ENCODE results near the gene THAP4. TPM values are rescaled to one million over a fixed set of nuclear protein-coding genes. Genes with fewer than 3 reads are reported as not detected.

The THAP4 gene
- total RNA-seq, 1 donor from 2014 or later, result 43.3 TPM

GRCh38 chr2:241645915-241646645, 9.1 kb upstream of the THAP4 start:
- H3K36me3 ChIP-seq (ENCODE audit: control insufficient read depth, insufficient read depth, low read length), result no peaks in the 10 kb centered on the region
- no peaks in the 10 kb centered on the region for H3K27me3 ChIP-seq (ENCODE audit: control insufficient read depth, insufficient read depth, low read length)
- H3K4me3 ChIP-seq (ENCODE audit: low read depth, low read length), result no peak overlapping the region
- TF ChIP-seq, protein P1, sequence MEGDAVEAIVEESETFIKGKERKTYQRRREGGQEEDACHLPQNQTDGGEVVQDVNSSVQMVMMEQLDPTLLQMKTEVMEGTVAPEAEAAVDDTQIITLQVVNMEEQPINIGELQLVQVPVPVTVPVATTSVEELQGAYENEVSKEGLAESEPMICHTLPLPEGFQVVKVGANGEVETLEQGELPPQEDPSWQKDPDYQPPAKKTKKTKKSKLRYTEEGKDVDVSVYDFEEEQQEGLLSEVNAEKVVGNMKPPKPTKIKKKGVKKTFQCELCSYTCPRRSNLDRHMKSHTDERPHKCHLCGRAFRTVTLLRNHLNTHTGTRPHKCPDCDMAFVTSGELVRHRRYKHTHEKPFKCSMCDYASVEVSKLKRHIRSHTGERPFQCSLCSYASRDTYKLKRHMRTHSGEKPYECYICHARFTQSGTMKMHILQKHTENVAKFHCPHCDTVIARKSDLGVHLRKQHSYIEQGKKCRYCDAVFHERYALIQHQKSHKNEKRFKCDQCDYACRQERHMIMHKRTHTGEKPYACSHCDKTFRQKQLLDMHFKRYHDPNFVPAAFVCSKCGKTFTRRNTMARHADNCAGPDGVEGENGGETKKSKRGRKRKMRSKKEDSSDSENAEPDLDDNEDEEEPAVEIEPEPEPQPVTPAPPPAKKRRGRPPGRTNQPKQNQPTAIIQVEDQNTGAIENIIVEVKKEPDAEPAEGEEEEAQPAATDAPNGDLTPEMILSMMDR (IDR thresholded peaks at IDR 0.05; ENCODE audit: insufficient read depth, low read length, poor library complexity, severe bottlenecking), result no peak
- DNase-seq (ENCODE audit: low read depth), result no peak

- DNase-seq (ENCODE audit: low read depth), result no peak
- no peaks in the 10 kb centered on the region for H3K27me3 ChIP-seq (ENCODE audit: control insufficient read depth, insufficient read depth, low read length)
- H3K36me3 ChIP-seq (ENCODE audit: control insufficient read depth, insufficient read depth, low read length), result no peaks in the 10 kb centered on the region
- no peak overlapping the region for H3K4me3 ChIP-seq (ENCODE audit: low read depth, low read length)
- TF ChIP-seq, protein P1 (IDR thresholded peaks at IDR 0.05; ENCODE audit: insufficient read depth, low read length, poor library complexity, severe bottlenecking), result no peak
These were observed 8.3 kb upstream of the THAP4 start for GRCh38 chr2:241645056-241645914.

- DNase-seq (ENCODE audit: low read depth), result no peak
- no peak overlapping the region for H3K4me3 ChIP-seq (ENCODE audit: low read depth, low read length)
- TF ChIP-seq, protein P1 (IDR thresholded peaks at IDR 0.05; ENCODE audit: insufficient read depth, low read length, poor library complexity, severe bottlenecking), result no peak
- H3K36me3 ChIP-seq (ENCODE audit: control insufficient read depth, insufficient read depth, low read length), result peaks cover 1% of the 10 kb centered on the region
- no peaks in the 10 kb centered on the region for H3K27me3 ChIP-seq (ENCODE audit: control insufficient read depth, insufficient read depth, low read length)
These were observed 4.7 kb upstream of the THAP4 start for GRCh38 chr2:241641631-241642030.

GRCh38 chr2:241640165-241640795, 3.3 kb upstream of the THAP4 start:
- Histone ChIP-seq H3K4me3 (ENCODE audit: low read depth, low read length) (no peak overlapping the region), H3K27me3 (ENCODE audit: control insufficient read depth, insufficient read depth, low read length) (no peaks in the 10 kb centered on the region), H3K36me3 (ENCODE audit: control insufficient read depth, insufficient read depth, low read length) (peaks cover 1% of the 10 kb centered on the region)
- no peak for DNase-seq (ENCODE audit: low read depth)
- TF ChIP-seq, protein P1 (IDR thresholded peaks at IDR 0.05; ENCODE audit: insufficient read depth, low read length, poor library complexity, severe bottlenecking), result no peak

GRCh38 chr2:241639385-241639784, 2.4 kb upstream of the THAP4 start:
- Histone ChIP-seq H3K36me3 (ENCODE audit: control insufficient read depth, insufficient read depth, low read length) (peaks cover 1% of the 10 kb centered on the region), H3K27me3 (ENCODE audit: control insufficient read depth, insufficient read depth, low read length) (no peaks in the 10 kb centered on the region), H3K4me3 (ENCODE audit: low read depth, low read length) (no peak overlapping the region)
- TF ChIP-seq, protein P1 (IDR thresholded peaks at IDR 0.05; ENCODE audit: insufficient read depth, low read length, poor library complexity, severe bottlenecking), result no peak
- DNase-seq (ENCODE audit: low read depth), result no peak

All from kidney epithelial cell (primary cell).